BLaER1 (cell line): ENCODE results near the gene SNURF.

Source experiments
- H3K27ac ChIP-seq: shearing (Covaris generic); formaldehyde crosslinking; 2 replicates; pipeline ENCODE4 v1.8.1; 2022
- H3K27me3 ChIP-seq: shearing (Covaris generic); formaldehyde crosslinking; 2 replicates; pipeline ENCODE4 v1.8.1; 2022
- H3K36me3 ChIP-seq: shearing (Covaris generic); formaldehyde crosslinking; 2 replicates; pipeline ENCODE4 v1.8.1; 2022
- H3K4me1 ChIP-seq: shearing (Covaris generic); formaldehyde crosslinking; 2 replicates; pipeline ENCODE4 v1.8.1; 2022
- H3K4me2 ChIP-seq: shearing (Covaris generic); formaldehyde crosslinking; 2 replicates; pipeline ENCODE4 v1.8.1; 2022
- H3K4me3 ChIP-seq: shearing (Covaris generic); formaldehyde crosslinking; 2 replicates; pipeline ENCODE4 v1.8.1; 2022
- H3K9ac ChIP-seq: shearing (Covaris generic); formaldehyde crosslinking; 2 replicates; pipeline ENCODE4 v1.8.1; 2022
- H3K9me3 ChIP-seq: shearing (Covaris generic); formaldehyde crosslinking; 2 replicates; pipeline ENCODE4 v1.8.1; 2022
- H4K20me1 ChIP-seq: shearing (Covaris generic); formaldehyde crosslinking; 2 replicates; pipeline ENCODE4 v1.8.1; 2022
- Cebpa-rat ChIP-seq: shearing (Covaris generic); IDR thresholded peaks from 2 replicates; pipeline ENCODE4 v1.8.1; 2022

The SNURF gene

GRCh38 chr15:24940236-24940635 is 14.6 kb upstream of the SNURF start:
- Histone ChIP-seq H3K27ac (no peak overlapping the region), H3K4me3 (no peak overlapping the region), H3K4me2 (no peak overlapping the region), H4K20me1 (no peaks in the 10 kb centered on the region), H3K9ac (no peak overlapping the region), H3K4me1 (no peaks in the 10 kb centered on the region), H3K9me3 (peaks cover 5% of the 10 kb centered on the region; the same call in 1 of the 2 replicates), H3K27me3 (no peaks in the 10 kb centered on the region), H3K36me3 (no peaks in the 10 kb centered on the region)
- TF ChIP-seq Cebpa-rat, result no peak

GRCh38 chr15:24943361-24943760 is 11.4 kb upstream of the SNURF start:
- Histone ChIP-seq H3K27ac (no peak overlapping the region), H3K9ac (no peak overlapping the region), H3K9me3 (peaks cover 12% of the 10 kb centered on the region), H4K20me1 (no peaks in the 10 kb centered on the region), H3K4me2 (no peak overlapping the region), H3K4me1 (peaks cover 9% of the 10 kb centered on the region), H3K4me3 (no peak overlapping the region), H3K36me3 (no peaks in the 10 kb centered on the region), H3K27me3 (no peaks in the 10 kb centered on the region)
- no peak for TF ChIP-seq Cebpa-rat

- H3K4me2 ChIP-seq, result no peak overlapping the region
- H3K9me3 ChIP-seq, result peaks cover 12% of the 10 kb centered on the region
- H3K27ac ChIP-seq, result no peak overlapping the region
- TF ChIP-seq Cebpa-rat, result no peak
- no peak overlapping the region for H3K4me3 ChIP-seq
- H4K20me1 ChIP-seq, result no peaks in the 10 kb centered on the region
- no peaks in the 10 kb centered on the region for H3K36me3 ChIP-seq
- no peaks in the 10 kb centered on the region for H3K27me3 ChIP-seq
- H3K9ac ChIP-seq, result no peak overlapping the region
- H3K4me1 ChIP-seq, result peaks cover 9% of the 10 kb centered on the region
These were observed 9.8 kb upstream of the SNURF start for GRCh38 chr15:24944954-24945353.

- H3K4me1 ChIP-seq, result peaks cover 12% of the 10 kb centered on the region
- no peak overlapping the region for H3K4me2 ChIP-seq
- TF ChIP-seq Cebpa-rat, result no peak
- no peaks in the 10 kb centered on the region for H3K36me3 ChIP-seq
- no peak overlapping the region for H3K27ac ChIP-seq
- H3K9me3 ChIP-seq, result peaks cover 12% of the 10 kb centered on the region
- no peak overlapping the region for H3K9ac ChIP-seq
- no peak overlapping the region for H3K4me3 ChIP-seq
- no peaks in the 10 kb centered on the region for H3K27me3 ChIP-seq
- H4K20me1 ChIP-seq, result no peaks in the 10 kb centered on the region
These were observed 9.1 kb upstream of the SNURF start for GRCh38 chr15:24945711-24946110.

- H4K20me1 ChIP-seq, result no peaks in the 10 kb centered on the region
- H3K27ac ChIP-seq, result no peak overlapping the region
- H3K9me3 ChIP-seq, result peaks cover 7% of the 10 kb centered on the region; the same call in 1 of the 2 replicates
- H3K4me2 ChIP-seq, result no peak overlapping the region
- H3K4me1 ChIP-seq, result peaks cover 18% of the 10 kb centered on the region
- H3K36me3 ChIP-seq, result no peaks in the 10 kb centered on the region
- no peak overlapping the region for H3K4me3 ChIP-seq
- no peak for TF ChIP-seq Cebpa-rat
- no peaks in the 10 kb centered on the region for H3K27me3 ChIP-seq
- no peak overlapping the region for H3K9ac ChIP-seq
These were observed 6.3 kb upstream of the SNURF start for GRCh38 chr15:24948495-24948894.

- Histone ChIP-seq H3K4me3 (peak overlapping the region; percentile 79), H3K27ac (peak overlapping the region; percentile 87), H3K36me3 (peaks cover 9% of the 10 kb centered on the region), H3K9ac (peak overlapping the region; percentile 82), H3K27me3 (no peaks in the 10 kb centered on the region), H3K9me3 (peaks cover 47% of the 10 kb centered on the region), H4K20me1 (peaks cover 31% of the 10 kb centered on the region), H3K4me1 (peaks cover 35% of the 10 kb centered on the region), H3K4me2 (peak overlapping the region; percentile 52; the same call in 1 of the 2 replicates)
- TF ChIP-seq Cebpa-rat, result no peak
These were observed 739 bp downstream of the SNURF start for GRCh38 chr15:24955531-24955921.

DNA sequence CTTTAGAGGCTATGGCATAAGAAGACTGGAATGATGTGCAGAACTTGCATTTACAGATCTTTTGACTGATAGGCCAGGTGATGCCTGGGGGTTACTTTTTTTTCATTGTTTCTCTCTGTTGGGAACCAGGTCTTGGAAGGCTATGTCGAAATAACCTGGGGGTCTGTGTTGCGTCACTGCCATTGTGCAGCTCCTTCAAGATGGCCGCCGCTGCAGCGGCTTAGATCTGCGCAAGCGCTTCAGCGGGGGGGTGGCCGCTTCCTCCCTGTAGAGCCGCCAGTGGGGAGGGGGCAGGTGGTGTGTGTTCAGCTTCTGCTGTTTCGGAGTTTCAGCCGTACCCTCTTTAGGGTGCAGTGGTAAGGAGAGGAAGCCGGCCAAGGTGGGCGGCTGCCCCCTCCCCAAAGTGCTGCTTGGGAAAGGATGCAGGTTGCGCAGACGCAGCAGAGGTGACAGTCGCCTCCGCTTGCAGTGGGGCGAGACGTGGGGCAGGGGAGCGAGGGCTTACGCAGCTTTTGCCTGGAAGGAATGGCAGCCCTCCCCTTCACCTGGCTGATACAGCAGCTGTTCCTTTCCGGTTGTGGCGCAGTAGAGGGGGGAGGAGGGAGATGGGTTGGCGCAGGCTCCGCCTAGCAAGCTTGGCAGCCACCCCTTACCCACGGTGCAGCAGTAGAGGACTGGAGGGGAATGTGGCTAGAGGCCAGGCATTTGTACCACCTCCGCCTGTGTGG is 1.5 kb downstream of the SNURF start:
- Histone ChIP-seq H3K9me3 (peaks cover 48% of the 10 kb centered on the region), H3K4me2 (peak overlapping the region; percentile 71), H3K4me3 (peak overlapping the region; percentile 79), H3K27ac (peak overlapping the region; percentile 87), H4K20me1 (peaks cover 36% of the 10 kb centered on the region), H3K27me3 (no peaks in the 10 kb centered on the region), H3K36me3 (peaks cover 10% of the 10 kb centered on the region), H3K9ac (peak overlapping the region; percentile 82), H3K4me1 (peaks cover 31% of the 10 kb centered on the region)
- peak; percentile 85 for TF ChIP-seq Cebpa-rat

- H3K9ac ChIP-seq, result no peak overlapping the region
- peaks cover 16% of the 10 kb centered on the region for H3K36me3 ChIP-seq
- H3K9me3 ChIP-seq, result peaks cover 48% of the 10 kb centered on the region
- 0 out of 2 replicates have a peak overlapping the region, but pooled peaks have one; percentile 79 for H3K4me3 ChIP-seq
- no peak for TF ChIP-seq Cebpa-rat
- peaks cover 31% of the 10 kb centered on the region for H3K4me1 ChIP-seq
- no peaks in the 10 kb centered on the region for H3K27me3 ChIP-seq
- H4K20me1 ChIP-seq, result peaks cover 43% of the 10 kb centered on the region
- no peak overlapping the region for H3K27ac ChIP-seq
- H3K4me2 ChIP-seq, result peak overlapping the region; percentile 71
These were observed 2.9 kb downstream of the SNURF start for GRCh38 chr15:24957691-24958090.

DNA sequence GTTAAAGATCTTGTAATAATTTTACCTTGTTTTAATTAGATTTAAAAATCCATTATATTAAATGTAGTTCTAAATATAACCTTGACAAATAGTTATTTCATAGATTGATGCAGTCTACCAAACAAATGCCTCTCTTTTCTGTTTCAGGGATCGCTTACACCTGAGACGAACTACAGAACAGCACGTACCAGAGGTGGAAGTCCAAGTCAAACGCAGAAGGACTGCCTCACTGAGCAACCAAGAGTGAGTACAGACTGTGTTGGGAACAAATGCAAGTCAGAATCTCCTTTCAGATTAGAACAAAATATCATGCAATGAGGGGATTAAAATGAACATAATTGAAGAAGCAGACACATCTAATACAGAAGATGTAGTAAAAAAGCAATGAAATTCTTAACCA is 7.2 kb downstream of the SNURF start:
- Histone ChIP-seq H3K27ac (no peak overlapping the region), H3K4me2 (no peak overlapping the region), H3K36me3 (peaks cover 57% of the 10 kb centered on the region), H3K4me1 (peaks cover 27% of the 10 kb centered on the region), H3K4me3 (no peak overlapping the region), H3K9me3 (peaks cover 62% of the 10 kb centered on the region), H3K27me3 (no peaks in the 10 kb centered on the region), H4K20me1 (peaks cover 54% of the 10 kb centered on the region), H3K9ac (no peak overlapping the region)
- no peak for TF ChIP-seq Cebpa-rat

- peaks cover 67% of the 10 kb centered on the region for H3K36me3 ChIP-seq
- H3K4me1 ChIP-seq, result peaks cover 18% of the 10 kb centered on the region
- H4K20me1 ChIP-seq, result peaks cover 45% of the 10 kb centered on the region; the same call in 1 of the 2 replicates
- H3K27ac ChIP-seq, result no peak overlapping the region
- no peak overlapping the region for H3K4me3 ChIP-seq
- no peak overlapping the region for H3K4me2 ChIP-seq
- H3K9ac ChIP-seq, result no peak overlapping the region
- H3K27me3 ChIP-seq, result no peaks in the 10 kb centered on the region
- TF ChIP-seq Cebpa-rat, result no peak
- H3K9me3 ChIP-seq, result peaks cover 71% of the 10 kb centered on the region
These were observed 8.1 kb downstream of the SNURF start for GRCh38 chr15:24962880-24963279.
